Measurements from ENCODE around the gene STRN3. TPM values are rescaled to one million over a fixed set of nuclear protein-coding genes. Genes with fewer than 3 reads are reported as not detected.
A peak's percentile ranks its signal among the peaks of the same experiment; 100 is the strongest.

The STRN3 gene
- total and polyA plus RNA-seq, 2 of the 8 experiments (the other 6 are each of a cell fraction or from before 2014, with no cell fraction given): 8.7 to 38.1 TPM

GRCh38 chr14:31025367-31026076 lies 657 bp downstream of the STRN3 start, which contains the start of gene AP4S1 (continued):
- TF ChIP-seq ASH2L (IDR thresholded peaks at IDR 0.05; ENCODE audit: low read length) (peak; percentile 96), KDM4A (IDR thresholded peaks at IDR 0.05; ENCODE audit: low read depth, low read length, severe bottlenecking) (peak; percentile 58), PHF8 (conservative IDR thresholded peaks at IDR 0.05; ENCODE audit: low read depth, low read length) (peak; percentile 70), TBP (IDR thresholded peaks at IDR 0.05; ENCODE audit: low read depth, low read length) (peak; percentile 58; the same call in 1 of the 2 replicates), YY1 (IDR thresholded peaks at IDR 0.05; ENCODE audit: low read depth, low read length) (peak; percentile 97), POLR2A (IDR thresholded peaks at IDR 0.05; ENCODE audit: control extremely low read depth in 1 of 2, low read depth in 2 of 2, low read length in 2 of 2) (peak in 1 of 2 experiments; percentile 72; a peak in 2 of 3 replicates), HDAC2 (IDR thresholded peaks at IDR 0.05; ENCODE audit: borderline replicate concordance in 1 of 2, low read depth in 2 of 2, low read length in 2 of 2) (0 out of 4 replicates have a peak, but pooled peaks of 1 of the 2 experiments have one; percentile 13), EZH2 (IDR thresholded peaks at IDR 0.05; ENCODE audit: low read depth, low read length, severe bottlenecking) (no peak), RBBP5 (IDR thresholded peaks at IDR 0.05; ENCODE audit: borderline replicate concordance, low read depth, low read length) (peak; percentile 62; the same call in 1 of the 2 replicates), TAF1 (IDR thresholded peaks at IDR 0.05; ENCODE audit: low read depth, low read length) (peak; percentile 91), POLR2AphosphoS5 (IDR thresholded peaks at IDR 0.05; ENCODE audit: low read depth, low read length) (peak; percentile 63; the same call in 1 of the 2 replicates), GTF2F1 (IDR thresholded peaks at IDR 0.05; ENCODE audit: borderline replicate concordance, low read depth, low read length) (no peak), RXRA (IDR thresholded peaks at IDR 0.05; ENCODE audit: insufficient read depth, low read depth, low read length) (no peak)

Data from H1 (cell line).